ENCODE data around the gene IKBIP.
A peak's percentile ranks its signal among the peaks of the same experiment; 100 is the strongest.
"Not testable (repeated sequence)": the region's sequence is repeated elsewhere in the genome, so short reads cannot be mapped to it uniquely, and the experiment has no call there.

The IKBIP gene

GRCh38 chr12:98592825-98593322 lies 51.7 kb downstream of the IKBIP start:
- no peaks in the 10 kb centered on the region for H3K27me3 ChIP-seq (ENCODE audit: low read depth, low read length)
- peaks cover 15 to 16% of the 10 kb centered on the region in 2 donors for H3K36me3 ChIP-seq (ENCODE audit: control insufficient read depth in 1 of 2, insufficient read depth in 2 of 2, low read length in 2 of 2)
- no peaks in the 10 kb centered on the region for H3K9me3 ChIP-seq (ENCODE audit: control insufficient read depth in 1 of 2, low read length in 2 of 2)
- peak overlapping the region; percentile 97 to 99 for H3K4me3 ChIP-seq (ENCODE audit: low read depth in 1 of 2, low read length in 2 of 2)
- H3K27ac ChIP-seq (ENCODE audit: low read length): peak overlapping the region; percentile 95
- H3K4me1 ChIP-seq (ENCODE audit: control insufficient read depth in 1 of 2, insufficient read depth in 2 of 2, low read length in 2 of 2): peaks cover 3 to 22% of the 10 kb centered on the region in 2 donors

- H3K4me3 ChIP-seq (ENCODE audit: low read depth in 1 of 2, low read length in 2 of 2): no peak overlapping the region
- H3K36me3 ChIP-seq (ENCODE audit: control insufficient read depth in 1 of 2, insufficient read depth in 2 of 2, low read length in 2 of 2): peaks cover 7 to 8% of the 10 kb centered on the region in 2 donors
- H3K27ac ChIP-seq (ENCODE audit: low read length): no peak overlapping the region
- H3K27me3 ChIP-seq (ENCODE audit: low read depth, low read length): no peaks in the 10 kb centered on the region
- no peaks in the 10 kb centered on the region for H3K9me3 ChIP-seq (ENCODE audit: control insufficient read depth in 1 of 2, low read length in 2 of 2)
- peaks cover 0 to 9% of the 10 kb centered on the region in 2 donors for H3K4me1 ChIP-seq (ENCODE audit: control insufficient read depth in 1 of 2, insufficient read depth in 2 of 2, low read length in 2 of 2)
These were observed 53.4 kb downstream of the IKBIP start for GRCh38 chr12:98591209-98591608.

- no peak overlapping the region for H3K27ac ChIP-seq (ENCODE audit: low read length)
- H3K36me3 ChIP-seq (ENCODE audit: control insufficient read depth in 1 of 2, insufficient read depth in 2 of 2, low read length in 2 of 2): no peaks in the 10 kb centered on the region
- no peaks in the 10 kb centered on the region for H3K4me1 ChIP-seq (ENCODE audit: control insufficient read depth in 1 of 2, insufficient read depth in 2 of 2, low read length in 2 of 2)
- no peaks in the 10 kb centered on the region for H3K9me3 ChIP-seq (ENCODE audit: control insufficient read depth in 1 of 2, low read length in 2 of 2)
- H3K27me3 ChIP-seq (ENCODE audit: low read depth, low read length): no peaks in the 10 kb centered on the region
- no peak overlapping the region for H3K4me3 ChIP-seq (ENCODE audit: low read depth in 1 of 2, low read length in 2 of 2)
These were observed 57.5 kb downstream of the IKBIP start for GRCh38 chr12:98587084-98587483.

- no peaks in the 10 kb centered on the region for H3K4me1 ChIP-seq (ENCODE audit: control insufficient read depth in 1 of 2, insufficient read depth in 2 of 2, low read length in 2 of 2)
- no peaks in the 10 kb centered on the region for H3K36me3 ChIP-seq (ENCODE audit: control insufficient read depth in 1 of 2, insufficient read depth in 2 of 2, low read length in 2 of 2)
- no peaks in the 10 kb centered on the region for H3K27me3 ChIP-seq (ENCODE audit: low read depth, low read length)
- no peak overlapping the region for H3K4me3 ChIP-seq (ENCODE audit: low read depth in 1 of 2, low read length in 2 of 2)
- H3K27ac ChIP-seq (ENCODE audit: low read length): no peak overlapping the region
- no peaks in the 10 kb centered on the region for H3K9me3 ChIP-seq (ENCODE audit: control insufficient read depth in 1 of 2, low read length in 2 of 2)
These were observed 62.5 kb downstream of the IKBIP start for GRCh38 chr12:98582093-98582492.

- H3K36me3 ChIP-seq (ENCODE audit: control insufficient read depth in 1 of 2, insufficient read depth in 2 of 2, low read length in 2 of 2): no peaks in the 10 kb centered on the region
- no peak overlapping the region for H3K4me3 ChIP-seq (ENCODE audit: low read depth in 1 of 2, low read length in 2 of 2)
- no peak overlapping the region for H3K27ac ChIP-seq (ENCODE audit: low read length)
- H3K9me3 ChIP-seq (ENCODE audit: control insufficient read depth in 1 of 2, low read length in 2 of 2): no peaks in the 10 kb centered on the region
- no peaks in the 10 kb centered on the region for H3K27me3 ChIP-seq (ENCODE audit: low read depth, low read length)
- no peaks in the 10 kb centered on the region for H3K4me1 ChIP-seq (ENCODE audit: control insufficient read depth in 1 of 2, insufficient read depth in 2 of 2, low read length in 2 of 2)
These were observed 63.5 kb downstream of the IKBIP start for GRCh38 chr12:98581101-98581500.

- H3K4me1 ChIP-seq (ENCODE audit: control insufficient read depth in 1 of 2, insufficient read depth in 2 of 2, low read length in 2 of 2): no peaks in the 10 kb centered on the region
- no peaks in the 10 kb centered on the region for H3K9me3 ChIP-seq (ENCODE audit: control insufficient read depth in 1 of 2, low read length in 2 of 2)
- no peak overlapping the region for H3K27ac ChIP-seq (ENCODE audit: low read length)
- no peaks in the 10 kb centered on the region for H3K27me3 ChIP-seq (ENCODE audit: low read depth, low read length)
- H3K4me3 ChIP-seq (ENCODE audit: low read depth in 1 of 2, low read length in 2 of 2): no peak overlapping the region
- no peaks in the 10 kb centered on the region for H3K36me3 ChIP-seq (ENCODE audit: control insufficient read depth in 1 of 2, insufficient read depth in 2 of 2, low read length in 2 of 2)
These were observed 63.9 kb downstream of the IKBIP start for GRCh38 chr12:98580695-98581094.

- Histone ChIP-seq H3K27ac (ENCODE audit: low read length) (no peak overlapping the region), H3K36me3 (ENCODE audit: control insufficient read depth in 1 of 2, insufficient read depth in 2 of 2, low read length in 2 of 2) (no peaks in the 10 kb centered on the region), H3K4me3 (ENCODE audit: low read depth in 1 of 2, low read length in 2 of 2) (no peak overlapping the region), H3K4me1 (ENCODE audit: control insufficient read depth in 1 of 2, insufficient read depth in 2 of 2, low read length in 2 of 2) (no peaks in the 10 kb centered on the region), H3K27me3 (ENCODE audit: low read depth, low read length) (no peaks in the 10 kb centered on the region), H3K9me3 (ENCODE audit: control insufficient read depth in 1 of 2, low read length in 2 of 2) (no peaks in the 10 kb centered on the region)
These were observed 64.8 kb downstream of the IKBIP start for GRCh38 chr12:98579835-98580234.

GRCh38 chr12:98579347-98579746 lies 65.2 kb downstream of the IKBIP start:
- Histone ChIP-seq H3K36me3 (ENCODE audit: control insufficient read depth in 1 of 2, insufficient read depth in 2 of 2, low read length in 2 of 2) (no peaks in the 10 kb centered on the region), H3K27me3 (ENCODE audit: low read depth, low read length) (no peaks in the 10 kb centered on the region), H3K27ac (ENCODE audit: low read length) (no peak overlapping the region), H3K9me3 (ENCODE audit: control insufficient read depth in 1 of 2, low read length in 2 of 2) (no peaks in the 10 kb centered on the region), H3K4me3 (ENCODE audit: low read depth in 1 of 2, low read length in 2 of 2) (no peak overlapping the region), H3K4me1 (ENCODE audit: control insufficient read depth in 1 of 2, insufficient read depth in 2 of 2, low read length in 2 of 2) (no peaks in the 10 kb centered on the region)

GRCh38 chr12:98578821-98579220 lies 65.8 kb downstream of the IKBIP start:
- no peaks in the 10 kb centered on the region for H3K9me3 ChIP-seq (ENCODE audit: control insufficient read depth in 1 of 2, low read length in 2 of 2)
- H3K27ac ChIP-seq (ENCODE audit: low read length): peak overlapping the region; percentile 37

GRCh38 chr12:98578392-98578791 lies 66.2 kb downstream of the IKBIP start:
- Histone ChIP-seq H3K4me1 (ENCODE audit: control insufficient read depth in 1 of 2, insufficient read depth in 2 of 2, low read length in 2 of 2) (no peaks in the 10 kb centered on the region), H3K4me3 (ENCODE audit: low read depth in 1 of 2, low read length in 2 of 2) (no peak overlapping the region), H3K27ac (ENCODE audit: low read length) (peak overlapping the region; percentile 37), H3K36me3 (ENCODE audit: control insufficient read depth in 1 of 2, insufficient read depth in 2 of 2, low read length in 2 of 2) (no peaks in the 10 kb centered on the region), H3K27me3 (ENCODE audit: low read depth, low read length) (no peaks in the 10 kb centered on the region), H3K9me3 (ENCODE audit: control insufficient read depth in 1 of 2, low read length in 2 of 2) (no peaks in the 10 kb centered on the region)

More at GRCh38 chr12:98578821-98579220, 65.8 kb downstream of the IKBIP start:
- Histone ChIP-seq H3K36me3 (ENCODE audit: control insufficient read depth in 1 of 2, insufficient read depth in 2 of 2, low read length in 2 of 2) (no peaks in the 10 kb centered on the region), H3K27me3 (ENCODE audit: low read depth, low read length) (no peaks in the 10 kb centered on the region), H3K4me3 (ENCODE audit: low read depth in 1 of 2, low read length in 2 of 2) (no peak overlapping the region), H3K4me1 (ENCODE audit: control insufficient read depth in 1 of 2, insufficient read depth in 2 of 2, low read length in 2 of 2) (no peaks in the 10 kb centered on the region)

- H3K9me3 ChIP-seq (ENCODE audit: control insufficient read depth in 1 of 2, low read length in 2 of 2); H3K27me3 ChIP-seq (ENCODE audit: low read depth, low read length); H3K27ac ChIP-seq (ENCODE audit: low read length); H3K4me3 ChIP-seq (ENCODE audit: low read depth in 1 of 2, low read length in 2 of 2); H3K36me3 ChIP-seq (ENCODE audit: control insufficient read depth in 1 of 2, insufficient read depth in 2 of 2, low read length in 2 of 2); H3K4me1 ChIP-seq (ENCODE audit: control insufficient read depth in 1 of 2, insufficient read depth in 2 of 2, low read length in 2 of 2): not testable (repeated sequence)
These were observed 67.8 kb downstream of the IKBIP start for GRCh38 chr12:98576795-98577194.

- no peaks in the 10 kb centered on the region for H3K9me3 ChIP-seq (ENCODE audit: control insufficient read depth in 1 of 2, low read length in 2 of 2)
- no peak overlapping the region for H3K4me3 ChIP-seq (ENCODE audit: low read depth in 1 of 2, low read length in 2 of 2)
- H3K4me1 ChIP-seq (ENCODE audit: control insufficient read depth in 1 of 2, insufficient read depth in 2 of 2, low read length in 2 of 2): no peaks in the 10 kb centered on the region
- H3K27ac ChIP-seq (ENCODE audit: low read length): no peak overlapping the region
- no peaks in the 10 kb centered on the region for H3K36me3 ChIP-seq (ENCODE audit: control insufficient read depth in 1 of 2, insufficient read depth in 2 of 2, low read length in 2 of 2)
- no peaks in the 10 kb centered on the region for H3K27me3 ChIP-seq (ENCODE audit: low read depth, low read length)
These were observed 69.6 kb downstream of the IKBIP start for GRCh38 chr12:98575013-98575412.

All from muscle layer of duodenum (tissue), 2 donors.